OCI-LY1 (cell line): Measurements from ENCODE around the gene MPPED1.

Experiments
- EZH2 ChIP-seq: fragments of 200-600 bp; sonication (generic), shearing (Covaris generic); IDR thresholded peaks from 2 replicates; pipeline ENCODE4 v1.8.0; 2017; ENCODE audit warnings: borderline replicate concordance, mixed run types, mild to moderate bottlenecking, antibody characterized with exemption, low read length, moderate library complexity, mixed read lengths
- TF ChIP-seq, protein P1 (sequence below): fragments of 200-600 bp; sonication (generic), shearing (Covaris generic); IDR thresholded peaks from 2 replicates; pipeline ENCODE4 v1.5.1; 2017; ENCODE audit warnings: mild to moderate bottlenecking, antibody characterized with exemption, low read length, moderate library complexity, mixed read lengths

DNA sequence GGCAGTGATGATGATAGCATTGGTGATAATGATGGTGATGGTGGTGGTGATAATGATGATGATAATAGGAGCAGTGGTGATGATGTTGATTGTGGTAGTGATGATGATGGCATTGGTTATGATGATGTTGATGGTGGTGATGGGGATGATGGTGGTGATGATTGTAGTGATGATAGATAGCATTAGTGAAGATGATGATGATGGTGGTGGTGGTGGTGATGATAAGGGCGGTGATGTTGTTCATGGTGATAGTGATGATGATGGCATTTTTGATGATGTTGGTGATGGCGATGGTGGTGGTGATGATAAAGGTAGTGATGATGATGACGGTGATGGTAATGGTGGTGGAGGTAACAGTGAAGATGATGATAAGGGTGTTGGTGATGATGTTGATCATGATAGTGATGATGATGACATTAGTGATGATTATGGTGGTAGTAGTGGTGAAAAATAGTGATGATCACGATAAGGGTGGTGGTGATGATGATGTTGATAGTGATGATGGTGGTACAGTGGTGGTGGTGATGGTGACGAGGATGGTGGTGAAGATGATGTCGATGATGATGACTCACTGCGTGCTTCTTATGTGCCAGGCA, 93.0 kb downstream of the MPPED1 start:
- TF ChIP-seq, protein P1, sequence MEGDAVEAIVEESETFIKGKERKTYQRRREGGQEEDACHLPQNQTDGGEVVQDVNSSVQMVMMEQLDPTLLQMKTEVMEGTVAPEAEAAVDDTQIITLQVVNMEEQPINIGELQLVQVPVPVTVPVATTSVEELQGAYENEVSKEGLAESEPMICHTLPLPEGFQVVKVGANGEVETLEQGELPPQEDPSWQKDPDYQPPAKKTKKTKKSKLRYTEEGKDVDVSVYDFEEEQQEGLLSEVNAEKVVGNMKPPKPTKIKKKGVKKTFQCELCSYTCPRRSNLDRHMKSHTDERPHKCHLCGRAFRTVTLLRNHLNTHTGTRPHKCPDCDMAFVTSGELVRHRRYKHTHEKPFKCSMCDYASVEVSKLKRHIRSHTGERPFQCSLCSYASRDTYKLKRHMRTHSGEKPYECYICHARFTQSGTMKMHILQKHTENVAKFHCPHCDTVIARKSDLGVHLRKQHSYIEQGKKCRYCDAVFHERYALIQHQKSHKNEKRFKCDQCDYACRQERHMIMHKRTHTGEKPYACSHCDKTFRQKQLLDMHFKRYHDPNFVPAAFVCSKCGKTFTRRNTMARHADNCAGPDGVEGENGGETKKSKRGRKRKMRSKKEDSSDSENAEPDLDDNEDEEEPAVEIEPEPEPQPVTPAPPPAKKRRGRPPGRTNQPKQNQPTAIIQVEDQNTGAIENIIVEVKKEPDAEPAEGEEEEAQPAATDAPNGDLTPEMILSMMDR, result no peak
- TF ChIP-seq EZH2, result no peak
